ENCODE measurements around the gene AKR1D1. TPM values are rescaled to one million over a fixed set of nuclear protein-coding genes. Genes with fewer than 3 reads are reported as not detected.

Gene AKR1D1
- total and polyA plus RNA-seq, 2 of the 13 experiments (the other 11 are each of a cell fraction or from before 2014, with no cell fraction given), result 6.9 to 37.0 TPM

GRCh38 chr7:138049505-138050116 lies 26.6 kb upstream of the AKR1D1 start (continued):
- TF ChIP-seq ZBTB40 (IDR thresholded peaks at IDR 0.05), result no peak
- no peak for TF ChIP-seq ZBTB40 (CRISPR knock-in tag; IDR thresholded peaks at IDR 0.05)
- no peak for TF ChIP-seq PBX2 (CRISPR knock-in tag; IDR thresholded peaks at IDR 0.05)
- no peak for TF ChIP-seq NR3C1 (CRISPR knock-in tag; IDR thresholded peaks at IDR 0.05)
- TF ChIP-seq ZNF607 (CRISPR knock-in tag; IDR thresholded peaks at IDR 0.05; ENCODE audit: borderline replicate concordance), result no peak
- peak; percentile 67; the same call in 1 of the 2 replicates for TF ChIP-seq NR2F2 (IDR thresholded peaks at IDR 0.05; ENCODE audit: borderline replicate concordance, low read depth)
- TF ChIP-seq ZNF33B (CRISPR knock-in tag; IDR thresholded peaks at IDR 0.05), result no peak
- no peak for TF ChIP-seq MTF2 (CRISPR knock-in tag; IDR thresholded peaks at IDR 0.05; ENCODE audit: borderline replicate concordance)
- TF ChIP-seq ZNF205 (CRISPR knock-in tag; IDR thresholded peaks at IDR 0.05), result no peak
- no peak for TF ChIP-seq MAZ (IDR thresholded peaks at IDR 0.05; ENCODE audit: borderline replicate concordance, low read depth, low read length)
- no peak for TF ChIP-seq MAZ (CRISPR knock-in tag; IDR thresholded peaks at IDR 0.05; ENCODE audit: low read depth)
- no peak for TF ChIP-seq ZBTB42 (CRISPR knock-in tag; IDR thresholded peaks at IDR 0.05)
- TF ChIP-seq ZBTB34 (CRISPR knock-in tag; IDR thresholded peaks at IDR 0.05), result 0 out of 2 replicates have a peak, but pooled peaks have one; percentile 21
- no peak for TF ChIP-seq RFX5 (IDR thresholded peaks at IDR 0.05; ENCODE audit: low read depth, low read length)
- no peak; the same call in 1 of the 2 replicates for TF ChIP-seq THAP11 (CRISPR knock-in tag; IDR thresholded peaks at IDR 0.05)
- TF ChIP-seq ZNF768 (CRISPR knock-in tag; IDR thresholded peaks at IDR 0.05), result no peak
- no peak for TF ChIP-seq GZF1 (CRISPR knock-in tag; IDR thresholded peaks at IDR 0.05)
- no peak for TF ChIP-seq ZNF691 (CRISPR knock-in tag; IDR thresholded peaks at IDR 0.05; ENCODE audit: borderline replicate concordance, low read depth)
- no peak for TF ChIP-seq IKZF1 (IDR thresholded peaks at IDR 0.05)

Measured in HepG2 (cell line).